Stimulated activated CD8-positive, alpha-beta memory T cell treated with anti-CD3 and anti-CD28 coated beads, Interleukin-4, amount 100 ng/mL, for 24 hours (primary cell): ENCODE measurements around the gene KMT2C.
"Not testable (repeated sequence)": the region's sequence is repeated elsewhere in the genome, so short reads cannot be mapped to it uniquely, and the experiment has no call there.

Experiments
- DNase-seq: peaks from one replicate; pipeline ENCODE4 v3.0.0-alpha.2; 2020; ENCODE audit warnings: low read depth

Gene KMT2C

GRCh38 chr7:152435384-152436110, at the start of gene KMT2C:
KMT2C (minus strand) TSS chr7:152436003; CDS start chr7:152435786, 217 bp downstream.
- DNase-seq, result peak; percentile 7

- DNase-seq, result no peak
Measured at GRCh38 chr7:152481082-152481481, 45.3 kb upstream of the KMT2C start.

- no peak for DNase-seq
Measured at GRCh38 chr7:152480664-152481063, 44.9 kb upstream of the KMT2C start.

- no peak for DNase-seq
Measured at GRCh38 chr7:152479595-152479994, 43.8 kb upstream of the KMT2C start.

- no peak for DNase-seq
Measured at GRCh38 chr7:152478140-152478539, 42.3 kb upstream of the KMT2C start.

GRCh38 chr7:152477079-152477478, 41.3 kb upstream of the KMT2C start:
- no peak for DNase-seq

- DNase-seq, result no peak
Measured at GRCh38 chr7:152476551-152476950, 40.7 kb upstream of the KMT2C start.

- not testable (repeated sequence) for DNase-seq
Measured at GRCh38 chr7:152471023-152471620, 35.3 kb upstream of the KMT2C start.

- not testable (repeated sequence) for DNase-seq
Measured at GRCh38 chr7:152470251-152471022, 34.6 kb upstream of the KMT2C start.

GRCh38 chr7:152469576-152469975, 33.8 kb upstream of the KMT2C start:
- DNase-seq, result not testable (repeated sequence)

- DNase-seq, result no peak
Measured at GRCh38 chr7:152467225-152467624, 31.4 kb upstream of the KMT2C start.

- DNase-seq, result no peak
Measured at GRCh38 chr7:152465119-152465387, 29.2 kb upstream of the KMT2C start.

- peak; percentile 66 for DNase-seq
Measured at GRCh38 chr7:152464312-152465118, 28.7 kb upstream of the KMT2C start.

- peak; percentile 100 for DNase-seq
Measured at GRCh38 chr7:152463709-152464311, 28.0 kb upstream of the KMT2C start.

- DNase-seq, result no peak
Measured at GRCh38 chr7:152462995-152463708, 27.3 kb upstream of the KMT2C start.

- no peak for DNase-seq
Measured at GRCh38 chr7:152459724-152460251, 24.0 kb upstream of the KMT2C start.

- DNase-seq, result no peak
Measured at GRCh38 chr7:152451356-152451755, 15.6 kb upstream of the KMT2C start.

GRCh38 chr7:152445386-152446008, 9.7 kb upstream of the KMT2C start:
- DNase-seq, result not testable (repeated sequence)

GRCh38 chr7:152443586-152443985, 7.8 kb upstream of the KMT2C start:
- DNase-seq, result no peak

GRCh38 chr7:152442330-152442835, 6.6 kb upstream of the KMT2C start:
- DNase-seq, result no peak
